ENCODE results near the gene ZCWPW1.

Gene ZCWPW1

GRCh38 chr7:100432621-100433275 lies 4.2 kb upstream of the ZCWPW1 start:
- TF ChIP-seq, protein P1, sequence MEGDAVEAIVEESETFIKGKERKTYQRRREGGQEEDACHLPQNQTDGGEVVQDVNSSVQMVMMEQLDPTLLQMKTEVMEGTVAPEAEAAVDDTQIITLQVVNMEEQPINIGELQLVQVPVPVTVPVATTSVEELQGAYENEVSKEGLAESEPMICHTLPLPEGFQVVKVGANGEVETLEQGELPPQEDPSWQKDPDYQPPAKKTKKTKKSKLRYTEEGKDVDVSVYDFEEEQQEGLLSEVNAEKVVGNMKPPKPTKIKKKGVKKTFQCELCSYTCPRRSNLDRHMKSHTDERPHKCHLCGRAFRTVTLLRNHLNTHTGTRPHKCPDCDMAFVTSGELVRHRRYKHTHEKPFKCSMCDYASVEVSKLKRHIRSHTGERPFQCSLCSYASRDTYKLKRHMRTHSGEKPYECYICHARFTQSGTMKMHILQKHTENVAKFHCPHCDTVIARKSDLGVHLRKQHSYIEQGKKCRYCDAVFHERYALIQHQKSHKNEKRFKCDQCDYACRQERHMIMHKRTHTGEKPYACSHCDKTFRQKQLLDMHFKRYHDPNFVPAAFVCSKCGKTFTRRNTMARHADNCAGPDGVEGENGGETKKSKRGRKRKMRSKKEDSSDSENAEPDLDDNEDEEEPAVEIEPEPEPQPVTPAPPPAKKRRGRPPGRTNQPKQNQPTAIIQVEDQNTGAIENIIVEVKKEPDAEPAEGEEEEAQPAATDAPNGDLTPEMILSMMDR (IDR thresholded peaks at IDR 0.05; ENCODE audit: low read depth, low read length): no peak
- no peak overlapping the region for H3K4me3 ChIP-seq (ENCODE audit: low read depth, low read length)

GRCh38 chr7:100432053-100432452 lies 3.5 kb upstream of the ZCWPW1 start:
- TF ChIP-seq, protein P1 (IDR thresholded peaks at IDR 0.05; ENCODE audit: low read depth, low read length): no peak
- H3K4me3 ChIP-seq (ENCODE audit: low read depth, low read length): no peak overlapping the region

DNA sequence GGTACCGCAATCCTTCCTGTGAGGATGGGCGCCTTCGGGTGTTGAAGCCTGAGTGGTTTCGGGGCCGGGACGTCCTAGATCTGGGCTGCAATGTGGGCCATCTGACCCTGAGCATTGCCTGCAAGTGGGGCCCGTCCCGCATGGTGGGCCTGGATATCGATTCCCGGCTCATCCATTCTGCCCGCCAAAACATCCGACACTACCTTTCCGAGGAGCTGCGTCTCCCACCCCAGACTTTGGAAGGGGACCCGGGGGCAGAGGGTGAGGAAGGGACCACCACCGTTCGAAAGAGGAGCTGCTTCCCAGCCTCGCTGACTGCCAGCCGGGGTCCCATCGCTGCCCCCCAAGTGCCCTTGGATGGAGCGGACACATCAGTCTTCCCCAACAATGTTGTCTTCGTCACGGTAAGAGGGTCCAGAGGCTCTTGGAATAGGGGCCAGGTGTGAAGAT lies 2.8 kb upstream of the ZCWPW1 start:
- TF ChIP-seq, protein P1 (IDR thresholded peaks at IDR 0.05; ENCODE audit: low read depth, low read length): no peak
- peak overlapping the region; percentile 81 for H3K4me3 ChIP-seq (ENCODE audit: low read depth, low read length)

- TF ChIP-seq, protein P1 (IDR thresholded peaks at IDR 0.05; ENCODE audit: low read depth, low read length): no peak
- H3K4me3 ChIP-seq (ENCODE audit: low read depth, low read length): peak overlapping the region; percentile 81
Measured at GRCh38 chr7:100430493-100431285, 2.2 kb upstream of the ZCWPW1 start.

DNA sequence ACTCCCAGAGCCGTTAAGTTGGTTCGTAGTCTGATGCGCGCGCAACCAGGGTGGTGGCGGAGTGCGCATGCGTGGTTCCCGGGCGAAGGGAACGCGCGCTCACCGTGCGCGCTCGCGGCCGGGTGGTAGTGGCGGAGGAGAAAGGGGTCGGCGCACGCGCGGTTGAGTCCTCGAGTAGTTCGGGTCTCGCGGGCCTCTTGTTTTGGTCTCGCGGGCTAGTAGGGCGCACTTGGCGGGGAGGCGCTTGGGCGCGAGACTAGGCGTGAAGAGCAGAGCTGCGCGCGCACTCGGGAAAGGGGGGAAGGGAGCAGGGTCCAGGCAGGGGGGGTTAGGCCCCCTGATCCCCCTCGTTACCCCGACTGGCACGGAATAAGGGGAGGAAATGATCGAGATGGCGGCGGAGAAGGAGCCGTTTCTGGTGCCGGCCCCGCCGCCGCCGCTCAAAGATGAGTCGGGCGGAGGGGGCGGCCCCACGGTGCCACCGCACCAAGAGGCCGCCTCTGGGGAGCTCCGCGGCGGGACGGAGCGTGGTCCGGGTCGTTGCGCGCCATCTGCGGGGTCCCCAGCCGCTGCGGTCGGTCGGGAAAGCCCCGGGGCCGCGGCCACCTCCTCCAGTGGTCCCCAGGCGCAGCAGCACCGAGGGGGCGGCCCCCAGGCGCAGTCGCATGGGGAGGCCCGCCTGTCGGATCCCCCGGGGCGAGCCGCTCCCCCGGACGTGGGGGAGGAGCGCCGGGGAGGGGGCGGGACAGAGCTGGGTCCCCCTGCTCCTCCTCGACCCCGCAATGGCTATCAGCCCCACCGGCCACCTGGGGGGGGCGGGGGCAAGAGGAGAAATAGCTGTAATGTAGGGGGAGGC lies 1.4 kb upstream of the ZCWPW1 start, which contains the start of gene MEPCE:
Gene MEPCE, plus strand, starts transcription at position 195 of the 856 bp plus-strand sequence. Its CDS starts 188 bp downstream, at position 383.
- peak within 1 kb of the TSS; percentile 81 for H3K4me3 ChIP-seq (ENCODE audit: low read depth, low read length)
- TF ChIP-seq, protein P1 (IDR thresholded peaks at IDR 0.05; ENCODE audit: low read depth, low read length): no peak

GRCh38 chr7:100428967-100429636 lies 599 bp upstream of the ZCWPW1 start:
- peak overlapping the region; percentile 81 for H3K4me3 ChIP-seq (ENCODE audit: low read depth, low read length)
- TF ChIP-seq, protein P1 (IDR thresholded peaks at IDR 0.05; ENCODE audit: low read depth, low read length): no peak
